HG03439 (cell line): ENCODE results near the gene GNG14.
A peak's percentile ranks its signal among the peaks of the same experiment; 100 is the strongest.
"Not testable (repeated sequence)": the region's sequence is repeated elsewhere in the genome, so short reads cannot be mapped to it uniquely, and the experiment has no call there.

Experiments
- ATAC-seq: cut with Tn5 transposase; IDR thresholded peaks from one replicate; pipeline ENCODE4 v1.9.1; 2021; ENCODE audit warnings: mild to moderate bottlenecking, moderate library complexity; ENCODE audit not compliant: unreplicated experiment

The GNG14 gene

DNA sequence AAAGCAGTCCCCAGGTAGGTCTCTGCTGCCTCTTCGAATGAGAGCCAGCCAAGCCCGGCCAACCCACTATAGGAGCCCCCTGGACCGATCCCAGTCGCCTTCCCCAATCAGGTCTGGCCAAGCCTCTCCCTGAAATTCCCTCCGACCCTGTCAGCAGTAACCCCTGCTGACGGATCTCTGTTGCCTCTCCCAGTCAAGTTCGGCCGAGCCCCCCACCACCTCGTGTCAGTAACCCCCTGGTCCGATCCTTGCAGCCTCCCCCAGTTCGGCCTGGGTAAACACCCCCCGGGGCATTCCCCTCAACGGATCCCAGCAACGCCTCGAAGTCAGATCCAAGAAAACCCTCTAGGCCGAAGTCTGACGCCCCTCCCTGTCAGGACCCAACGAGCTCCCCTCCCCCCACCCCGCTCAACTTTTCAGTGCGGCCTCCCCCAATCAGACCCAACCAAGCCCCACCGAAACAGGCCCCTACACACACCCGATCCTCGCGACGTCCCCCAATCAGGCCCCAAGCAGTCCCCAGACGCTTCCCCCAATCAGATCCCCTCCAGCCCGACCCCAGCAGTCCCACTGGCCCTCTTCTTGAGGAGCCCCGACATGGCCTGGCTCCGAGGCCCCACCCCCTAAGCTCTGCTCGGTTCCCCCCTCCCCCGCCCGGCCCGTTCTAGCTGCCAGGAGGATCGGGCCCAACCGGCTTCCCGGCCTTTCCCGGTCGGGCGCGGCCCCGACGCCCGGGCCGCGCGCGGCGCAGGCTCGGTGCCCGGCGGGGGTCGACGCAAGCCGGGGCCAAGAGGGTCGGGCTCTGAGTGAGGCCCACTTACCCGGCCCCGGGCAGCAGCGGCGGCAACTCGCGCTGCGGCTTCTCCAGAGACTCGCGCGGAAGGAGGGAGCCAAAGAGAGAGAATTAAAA, 34.1 kb downstream of the GNG14 start:
- peak; percentile 14 for ATAC-seq

DNA sequence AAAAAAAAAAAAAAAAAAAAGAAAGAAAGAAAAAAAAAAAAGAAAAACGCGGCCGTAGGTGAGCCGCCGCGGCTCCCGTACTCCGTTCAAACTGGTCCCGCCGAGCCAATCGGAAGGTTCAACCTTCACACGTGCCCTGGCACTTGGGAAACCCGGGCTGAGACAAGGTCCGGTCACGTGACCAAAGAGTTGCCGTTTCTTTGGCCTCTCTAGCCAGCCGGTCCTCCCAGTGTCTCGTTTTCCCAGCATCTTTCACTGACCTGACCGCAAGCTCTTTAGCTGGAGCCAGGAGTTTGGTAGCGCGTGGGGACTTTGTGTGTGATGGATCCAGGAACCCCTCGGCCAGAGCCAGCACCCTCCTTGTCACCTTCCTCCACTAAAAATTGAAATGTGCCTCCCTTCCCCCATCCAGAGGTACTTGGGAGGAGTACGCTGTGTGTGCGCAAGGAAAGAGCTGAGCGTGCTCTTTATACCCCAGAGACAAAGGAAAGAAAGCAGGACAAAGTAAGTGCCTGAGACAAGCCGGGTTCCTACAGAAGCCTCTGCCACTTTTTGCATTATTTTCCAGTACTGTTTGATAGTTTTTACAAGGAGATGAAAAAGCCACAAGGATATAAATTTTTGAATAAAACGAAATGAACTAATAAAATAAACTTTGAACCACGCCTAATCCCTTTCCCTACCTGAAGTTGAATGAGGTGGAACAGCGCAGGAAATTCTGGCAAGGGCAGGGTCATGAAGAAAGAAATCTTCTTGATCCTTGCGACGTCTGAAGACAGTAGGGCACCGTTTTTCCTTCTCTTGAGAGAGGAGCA, 35.0 kb downstream of the GNG14 start:
- ATAC-seq = peak; percentile 82

DNA sequence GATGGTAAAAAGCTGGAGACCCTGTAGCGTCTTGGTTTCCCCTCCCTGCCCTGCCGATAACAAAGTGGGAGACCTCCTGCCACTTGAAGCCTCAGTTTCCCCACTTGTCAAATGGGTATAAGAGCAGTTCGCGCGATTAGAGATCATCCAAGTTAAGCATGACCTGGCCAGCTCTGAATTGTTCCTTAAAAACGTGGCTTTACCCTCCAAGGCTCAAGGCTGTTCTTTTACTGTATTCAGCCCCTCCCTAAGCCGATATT, 35.5 kb downstream of the GNG14 start:
- ATAC-seq = no peak

DNA sequence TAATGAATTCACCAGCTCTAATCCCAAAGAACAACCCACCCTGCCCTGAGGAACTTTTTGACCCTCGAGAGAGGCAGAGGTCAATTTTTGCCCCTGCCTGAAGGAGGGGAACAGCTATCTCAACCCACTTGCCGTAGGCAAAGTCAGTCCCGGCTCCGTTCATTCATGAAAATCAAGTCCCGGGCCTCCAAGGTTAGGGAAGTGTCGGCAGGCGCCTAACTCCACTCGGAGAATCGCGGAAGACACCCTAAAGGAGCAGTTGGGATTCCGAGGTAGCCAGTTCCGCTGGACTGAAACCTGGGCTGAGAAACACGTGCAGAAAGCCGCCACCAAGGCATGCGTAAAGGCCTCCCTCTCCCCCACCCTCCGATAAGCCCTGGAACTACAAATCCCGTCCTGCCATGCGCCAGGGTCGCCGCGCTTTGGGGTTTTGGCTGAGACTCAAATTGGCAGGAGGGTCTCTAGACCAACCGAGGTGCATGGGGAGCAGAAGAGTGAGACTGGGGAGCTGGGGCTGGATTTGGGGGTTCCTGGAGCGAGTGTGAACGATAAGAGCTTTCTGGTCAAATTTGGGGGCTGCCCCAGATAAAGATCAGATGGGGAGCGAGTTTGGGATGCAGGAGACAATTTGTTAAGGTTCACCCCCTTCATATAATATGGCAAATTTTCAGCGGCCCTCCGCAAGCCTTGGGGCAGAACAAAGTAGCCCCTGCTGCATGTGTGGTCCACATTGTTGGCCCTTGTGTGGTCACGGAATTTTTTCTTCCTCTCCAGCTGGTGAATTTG, 36.0 kb downstream of the GNG14 start, which contains the start of gene TNPO2:
Gene TNPO2 (minus strand): TSS at position 292 of the 786 bp plus-strand sequence. CDS start 2,955 bp downstream, outside the sequence.
- no peak for ATAC-seq

DNA sequence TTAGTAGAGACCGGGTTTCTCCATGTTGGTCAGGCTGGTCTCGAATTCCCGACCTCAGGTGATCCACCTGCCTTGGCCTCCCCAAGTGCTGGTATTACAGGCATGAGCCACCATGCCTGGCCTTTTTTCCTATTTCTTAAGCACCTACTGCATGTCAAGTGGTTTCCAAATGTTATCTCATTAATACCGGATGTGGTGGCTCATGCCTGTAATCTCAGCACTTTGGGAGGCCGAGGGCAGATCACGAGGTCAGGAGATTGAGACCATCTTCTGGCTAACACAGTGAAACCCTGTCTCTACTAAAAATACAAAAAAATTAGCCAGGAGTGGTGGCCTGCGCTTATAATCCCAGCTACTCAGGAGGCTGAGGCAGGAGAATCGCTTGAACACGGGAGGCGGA, 37.8 kb downstream of the GNG14 start:
- ATAC-seq = not testable (repeated sequence)

DNA sequence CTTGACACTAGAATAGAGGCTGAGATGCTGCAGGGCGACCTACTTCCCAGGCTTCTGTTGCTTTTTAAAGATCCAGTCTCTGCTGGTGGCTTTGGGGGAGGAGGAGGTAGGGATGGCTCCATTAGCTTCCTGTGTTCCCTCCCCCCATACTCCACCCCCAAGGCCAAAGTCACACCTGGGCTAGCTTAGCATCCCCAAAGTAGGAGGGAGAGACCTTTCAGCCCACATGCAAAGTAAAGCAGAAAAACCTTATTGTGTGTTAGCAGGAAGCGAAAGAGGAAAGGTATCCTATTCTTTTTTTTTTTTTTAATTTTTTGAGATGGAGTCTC, 39.2 kb downstream of the GNG14 start:
- ATAC-seq = no peak

DNA sequence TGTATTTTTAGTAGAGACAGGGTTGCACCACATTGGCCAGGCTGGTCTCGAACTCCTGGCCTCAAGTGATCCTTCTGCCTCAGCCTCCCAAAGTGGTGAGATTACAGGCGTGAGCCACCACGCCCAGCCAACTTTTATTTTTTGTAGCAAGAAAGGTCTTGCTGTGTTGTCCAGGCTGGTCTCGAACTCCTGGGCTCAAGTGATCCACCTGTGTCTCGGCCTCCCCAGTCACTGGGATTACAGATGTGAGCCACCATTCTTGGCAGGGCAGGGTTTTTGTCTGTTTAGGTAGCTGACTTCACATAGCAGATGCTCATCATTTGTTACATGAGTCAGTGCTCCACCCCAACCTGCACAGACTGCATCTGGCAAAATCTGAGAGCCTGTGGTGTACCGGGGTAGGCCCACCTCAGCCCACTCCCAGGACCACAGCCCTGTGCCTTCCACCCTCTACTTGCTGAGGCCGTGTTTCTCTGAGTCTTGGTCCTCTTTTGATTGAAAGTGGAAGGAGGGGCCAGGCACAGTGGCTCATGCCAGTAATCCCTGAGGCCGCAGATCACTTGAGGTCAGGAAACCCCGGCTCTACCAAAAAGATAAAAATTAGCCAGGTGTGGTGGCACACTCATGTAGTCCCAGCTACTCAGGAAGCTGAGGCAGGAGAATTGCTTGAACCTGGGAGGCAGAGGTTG, 40.1 kb downstream of the GNG14 start:
- ATAC-seq = no peak

DNA sequence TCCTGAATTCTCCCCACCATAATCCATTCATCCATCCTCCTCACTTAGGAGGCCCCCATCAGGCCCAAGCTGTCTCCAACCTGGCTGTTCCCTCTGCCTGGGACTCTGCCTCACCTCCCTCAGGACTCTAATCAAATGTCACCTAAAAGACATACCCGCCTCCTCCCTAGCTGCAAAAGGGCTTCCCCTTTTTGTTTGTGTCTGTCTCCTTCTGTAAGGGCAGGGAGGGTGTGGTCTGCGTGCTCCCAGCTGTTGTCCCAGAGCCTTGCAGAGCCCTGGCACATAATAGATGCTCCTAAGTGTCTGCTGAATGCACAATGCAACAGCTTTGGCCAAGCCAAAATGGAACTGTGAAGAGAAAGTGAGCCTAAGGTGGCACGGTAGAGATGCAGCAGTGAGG, 42.3 kb downstream of the GNG14 start:
- ATAC-seq = no peak

DNA sequence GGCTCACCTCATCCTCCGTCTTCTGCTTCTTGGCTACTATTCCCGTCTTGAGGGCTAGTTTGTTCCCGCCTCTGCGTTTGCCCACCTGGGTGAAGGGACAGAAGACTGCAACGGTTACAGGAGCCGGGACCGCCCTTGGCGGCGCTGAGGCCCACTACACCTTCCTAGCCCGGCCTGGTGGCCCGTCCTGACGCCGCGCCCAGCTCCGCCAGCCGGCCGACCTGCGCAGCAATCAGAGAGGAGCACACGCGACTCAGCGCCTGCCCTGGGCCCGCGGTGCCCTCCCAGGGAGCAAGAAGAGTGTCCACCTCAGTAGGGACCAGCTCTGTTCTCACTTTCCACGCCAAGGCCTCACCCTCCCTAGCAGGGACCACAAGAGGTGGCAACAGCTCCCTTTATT, 43.5 kb downstream of the GNG14 start:
- no peak for ATAC-seq

DNA sequence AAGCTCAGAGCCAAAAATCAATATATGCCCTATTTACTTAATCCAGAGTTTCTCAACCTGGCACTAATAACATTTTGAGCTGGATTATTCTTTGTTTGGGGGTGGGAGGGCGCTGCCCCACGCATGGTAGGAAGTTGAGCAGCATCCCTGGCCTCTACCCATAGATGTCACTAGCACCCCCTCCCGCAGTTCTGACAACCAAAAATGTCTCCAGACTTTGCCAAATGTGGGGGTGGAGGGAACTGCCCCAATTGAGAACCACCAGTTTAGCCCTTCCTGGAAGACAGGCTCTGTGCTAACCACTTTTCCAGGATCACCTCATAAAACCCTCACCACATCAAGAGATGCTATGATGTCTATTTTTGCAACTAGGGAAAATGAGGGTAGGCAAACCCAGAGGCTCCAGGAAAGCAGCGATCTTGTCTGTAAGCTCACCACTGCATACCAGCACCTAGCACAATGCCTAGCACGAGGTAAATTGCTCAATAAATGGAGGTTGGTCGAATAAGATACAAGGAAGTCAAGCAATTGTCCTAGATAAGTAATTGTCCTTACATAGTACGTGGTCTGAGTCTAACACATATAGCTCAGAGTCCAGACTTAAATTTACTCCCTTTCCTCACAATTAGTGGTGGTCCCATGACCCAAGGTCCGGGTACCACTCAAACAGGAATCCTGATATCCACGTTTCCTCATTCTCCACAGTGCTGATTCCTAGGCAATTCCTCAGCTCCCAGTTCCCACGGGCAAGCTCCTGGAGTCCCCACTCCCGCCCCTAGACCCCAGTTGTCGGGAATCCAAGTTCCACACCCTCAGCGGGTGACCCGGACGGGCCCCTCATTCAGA, 45.8 kb downstream of the GNG14 start:
- no peak for ATAC-seq

DNA sequence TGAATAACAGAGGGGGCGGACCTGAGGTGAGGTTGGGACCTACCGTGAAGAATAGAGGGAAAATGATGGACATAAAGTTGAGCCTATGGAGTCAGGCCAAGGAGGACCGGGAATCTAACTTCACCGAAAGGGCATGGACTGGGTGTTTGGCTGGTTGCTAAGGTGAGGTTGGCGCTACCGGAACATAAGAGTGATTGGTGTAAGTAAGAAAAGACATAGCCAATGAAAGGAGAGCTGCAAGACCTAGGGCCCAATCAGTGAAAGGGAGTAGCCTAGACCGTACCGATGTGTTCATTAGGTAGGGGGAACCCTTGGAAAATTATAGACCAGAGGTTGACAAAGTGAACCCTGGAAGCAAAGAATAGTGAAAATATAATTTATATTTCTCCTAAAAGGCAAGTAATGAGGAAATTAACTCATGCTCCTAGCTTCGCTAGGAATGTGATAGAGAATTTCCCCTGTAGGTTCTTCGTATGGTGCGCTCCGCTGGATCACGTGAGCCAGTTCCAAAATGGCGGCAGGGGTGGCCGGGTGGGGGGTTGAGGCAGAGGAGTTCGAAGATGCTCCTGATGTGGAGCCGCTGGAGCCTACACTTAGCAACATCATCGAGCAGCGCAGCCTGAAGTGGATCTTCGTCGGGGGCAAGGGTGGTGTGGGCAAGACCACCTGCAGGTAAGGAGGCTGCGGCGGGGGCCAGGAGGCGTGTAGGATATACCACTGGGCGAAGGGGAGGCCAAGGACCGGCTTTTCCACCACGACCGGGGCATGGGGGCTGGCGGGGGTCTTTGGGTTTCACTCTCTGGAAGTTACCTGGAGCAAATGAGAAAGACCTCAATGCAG, 49.4 kb downstream of the GNG14 start, which contains the start of gene GET3:
Gene GET3 (plus strand): TSS at position 503 of the 840 bp plus-strand sequence. CDS start 9 bp downstream, at position 512.
- peak; percentile 73 for ATAC-seq

DNA sequence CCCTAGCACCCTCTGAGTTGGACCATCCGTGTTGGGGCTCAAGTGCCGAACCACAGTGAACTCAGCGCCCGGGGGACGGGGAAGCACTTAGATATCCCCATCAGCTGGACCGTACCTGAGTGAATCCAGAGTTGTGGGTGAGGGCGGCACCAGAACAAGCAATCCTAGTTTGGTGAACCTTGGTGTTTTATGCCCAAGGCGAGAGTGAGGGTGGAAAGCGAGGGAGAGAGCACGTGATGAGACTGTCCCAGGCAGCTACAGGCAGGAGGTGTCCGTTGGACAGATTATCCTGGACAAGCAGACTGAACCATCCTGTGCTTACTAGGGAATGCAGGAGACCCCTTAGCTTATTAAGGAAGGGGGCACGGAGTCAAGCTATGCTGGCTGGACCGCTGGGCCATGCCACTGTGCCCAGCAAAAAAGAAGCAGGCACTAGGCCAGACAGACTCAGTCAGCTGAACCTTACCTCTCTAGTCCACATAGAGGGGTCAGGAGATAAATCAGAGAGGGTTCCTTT, 50.1 kb downstream of the GNG14 start:
- no peak for ATAC-seq
